DMS153 treated with DMSO at 0.1 percent for 48 hours (cell line): ENCODE data around the gene VIL1.
A peak's percentile ranks its signal among the peaks of the same experiment; 100 is the strongest.

Experiments
- DNase-seq: peaks from one replicate; lab custom pipeline; 2025; ENCODE audit not compliant: unreplicated experiment; lab: John Stamatoyannopoulos, UW

The VIL1 gene

DNA sequence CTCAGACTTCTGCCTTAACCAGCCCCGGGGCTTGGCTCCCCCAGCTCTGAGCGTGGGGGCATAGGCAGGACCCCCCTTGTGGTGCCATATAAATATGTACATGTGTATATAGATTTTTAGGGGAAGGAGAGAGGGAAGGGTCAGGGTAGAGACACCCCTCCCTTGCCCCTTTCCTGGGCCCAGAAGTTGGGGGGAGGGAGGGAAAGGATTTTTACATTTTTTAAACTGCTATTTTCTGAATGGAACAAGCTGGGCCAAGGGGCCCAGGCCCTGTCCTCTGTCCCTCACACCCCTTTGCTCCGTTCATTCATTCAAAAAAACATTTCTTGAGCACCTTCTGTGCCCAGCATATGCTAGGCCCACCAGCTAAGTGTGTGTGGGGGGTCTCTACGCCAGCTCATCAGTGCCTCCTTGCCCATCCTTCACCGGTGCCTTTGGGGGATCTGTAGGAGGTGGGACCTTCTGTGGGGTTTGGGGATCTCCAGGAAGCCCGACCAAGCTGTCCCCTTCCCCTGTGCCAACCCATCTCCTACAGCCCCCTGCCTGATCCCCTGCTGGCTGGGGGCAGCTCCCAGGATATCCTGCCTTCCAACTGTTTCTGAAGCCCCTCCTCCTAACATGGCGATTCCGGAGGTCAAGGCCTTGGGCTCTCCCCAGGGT is 13.7 kb upstream of the VIL1 start:
- DNase-seq, result no peak

- DNase-seq, result no peak
Measured at GRCh38 chr2:218405746-218406208, 13.1 kb upstream of the VIL1 start.

DNA sequence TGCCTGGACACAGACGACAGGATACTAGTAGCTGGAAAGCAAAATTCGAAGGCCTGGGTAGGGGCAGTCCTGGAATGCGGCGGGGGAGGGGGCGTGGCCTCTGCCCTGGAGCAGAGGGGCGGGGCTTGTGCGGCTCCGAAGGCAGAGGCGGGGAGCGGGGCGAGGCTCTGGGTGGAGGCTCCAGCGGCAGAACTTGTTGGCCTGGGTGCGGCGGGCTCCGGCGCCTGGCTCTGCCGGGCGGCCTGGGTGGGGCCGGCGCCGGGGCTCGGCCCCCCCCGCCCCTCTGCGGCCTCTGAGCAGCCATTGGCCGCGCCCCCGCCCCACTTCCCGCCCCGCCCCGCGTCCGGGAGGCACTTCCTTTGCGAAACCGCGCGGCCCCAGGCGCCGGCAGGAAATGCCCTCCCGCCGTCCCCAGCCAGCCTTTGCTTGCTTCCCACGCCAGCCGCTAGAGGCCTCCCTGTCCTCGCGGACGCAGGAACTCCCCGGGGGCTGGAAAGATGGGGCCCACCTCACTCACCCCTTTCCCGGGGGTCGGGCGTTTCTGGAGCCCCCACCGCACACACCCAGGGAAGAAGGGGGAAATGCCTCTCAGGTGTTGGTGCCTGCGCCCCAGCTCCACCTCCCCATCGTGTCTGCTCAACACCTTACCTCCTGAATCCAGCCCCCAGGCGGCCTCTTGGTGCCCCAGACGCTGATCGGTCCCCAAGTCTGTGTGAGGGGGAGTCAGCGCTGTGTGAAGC is 12.5 kb upstream of the VIL1 start:
- DNase-seq, result peak; percentile 99

- peak; percentile 49 for DNase-seq
Measured at GRCh38 chr2:218406949-218407618, 11.8 kb upstream of the VIL1 start.

DNA sequence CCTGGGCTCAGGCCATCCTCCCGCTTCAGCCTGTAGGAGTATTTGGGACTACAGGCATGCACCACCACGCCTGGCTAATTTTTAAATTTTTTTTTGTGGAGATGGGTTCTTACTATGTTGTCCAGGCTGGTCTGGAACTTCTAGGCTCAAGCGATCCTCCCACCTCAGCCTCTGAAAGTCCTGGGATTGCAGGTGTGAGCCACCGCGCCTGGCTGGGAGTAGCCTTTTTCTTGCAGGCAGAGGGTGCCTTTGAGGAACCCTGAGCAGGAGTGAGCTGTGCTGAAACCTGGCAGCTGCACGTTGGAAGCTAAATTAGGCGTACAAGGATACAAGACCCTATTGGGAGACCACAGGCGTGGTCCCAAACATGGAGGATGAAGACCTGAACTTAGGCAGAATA is 11.2 kb upstream of the VIL1 start:
- no peak for DNase-seq

- DNase-seq, result no peak
Measured at GRCh38 chr2:218418321-218418716, 604 bp upstream of the VIL1 start.

DNA sequence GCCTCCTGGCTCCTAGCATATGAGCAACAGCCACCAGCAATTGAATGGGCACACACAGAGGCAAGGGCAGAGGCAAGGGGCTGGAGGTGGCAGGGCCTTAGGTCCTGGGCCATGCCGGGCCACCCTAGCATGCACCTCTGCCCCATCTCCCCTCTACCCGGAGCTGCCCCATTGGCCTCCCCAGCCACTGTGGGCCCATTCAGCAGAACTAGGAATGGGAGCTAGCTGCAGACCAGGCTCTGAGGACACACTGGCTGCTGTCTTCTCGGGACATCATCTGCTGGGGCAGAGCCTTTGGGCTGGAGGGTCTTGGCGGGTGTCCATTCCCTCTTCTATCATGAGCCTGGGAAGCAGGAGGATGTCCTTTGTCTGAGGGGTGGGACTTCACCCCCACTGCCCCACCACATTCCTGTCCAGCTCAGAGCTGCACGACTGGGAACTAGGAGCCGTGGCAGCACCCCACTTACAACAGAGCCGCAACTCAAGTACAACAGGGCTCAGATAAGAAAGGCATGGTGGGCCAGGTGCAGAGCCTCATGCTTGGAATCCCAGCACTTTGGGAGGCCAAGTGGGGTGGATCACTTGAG is 800 bp downstream of the VIL1 start:
- DNase-seq, result no peak

- no peak for DNase-seq
Measured at GRCh38 chr2:218421027-218421426, 2.1 kb downstream of the VIL1 start.

DNA sequence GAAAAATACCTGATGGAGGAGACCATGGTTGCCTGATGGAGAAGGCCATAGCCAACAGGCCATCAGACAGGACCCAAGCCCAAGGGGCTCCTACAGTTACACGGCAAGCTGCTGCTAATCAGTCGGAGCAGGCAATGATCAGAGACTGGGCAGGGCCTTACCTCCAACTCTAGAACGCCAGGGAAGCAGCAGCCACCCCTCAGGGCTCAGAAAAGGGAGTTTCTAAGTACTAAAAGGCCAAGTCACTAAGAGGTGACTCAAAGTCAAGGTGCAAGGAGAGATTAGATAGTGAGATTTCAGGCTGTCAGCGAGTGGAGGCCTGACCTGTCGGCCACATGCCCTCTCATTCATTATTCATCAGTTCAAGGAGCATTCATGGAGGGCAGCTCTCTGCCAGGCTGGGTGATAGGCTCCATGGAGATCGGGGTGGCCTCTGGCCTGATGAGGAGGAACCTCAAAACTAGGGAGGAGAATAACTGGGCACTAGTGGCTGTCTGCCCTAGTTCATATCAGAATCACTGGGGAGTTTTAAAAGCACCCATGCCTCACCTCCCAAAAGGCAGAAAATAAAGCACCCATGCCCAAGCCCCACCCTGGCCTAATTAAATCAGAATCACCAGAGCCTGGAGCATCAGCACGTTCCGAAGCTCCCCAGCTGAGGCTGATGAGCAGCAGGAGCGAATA is 3.6 kb downstream of the VIL1 start:
- no peak for DNase-seq

GRCh38 chr2:218423584-218423983 is 4.7 kb downstream of the VIL1 start:
- DNase-seq, result no peak

DNA sequence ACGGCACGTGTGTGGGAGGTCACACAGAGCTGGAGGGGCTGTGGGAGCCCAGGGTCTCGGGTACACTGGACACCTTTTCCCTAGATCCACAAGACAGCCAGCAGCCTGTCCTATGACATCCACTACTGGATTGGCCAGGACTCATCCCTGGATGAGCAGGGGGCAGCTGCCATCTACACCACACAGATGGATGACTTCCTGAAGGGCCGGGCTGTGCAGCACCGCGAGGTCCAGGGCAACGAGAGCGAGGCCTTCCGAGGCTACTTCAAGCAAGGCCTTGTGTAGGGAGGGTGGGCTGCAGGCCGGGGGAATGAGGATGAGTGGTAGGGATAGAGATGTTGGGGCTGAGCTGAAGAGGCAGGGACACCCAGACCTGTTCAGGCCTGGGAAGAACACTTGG is 6.6 kb downstream of the VIL1 start:
- DNase-seq, result no peak

- DNase-seq, result no peak
Measured at GRCh38 chr2:218427741-218428140, 8.8 kb downstream of the VIL1 start.

GRCh38 chr2:218428846-218429558 is 10.1 kb downstream of the VIL1 start:
- DNase-seq, result no peak

DNA sequence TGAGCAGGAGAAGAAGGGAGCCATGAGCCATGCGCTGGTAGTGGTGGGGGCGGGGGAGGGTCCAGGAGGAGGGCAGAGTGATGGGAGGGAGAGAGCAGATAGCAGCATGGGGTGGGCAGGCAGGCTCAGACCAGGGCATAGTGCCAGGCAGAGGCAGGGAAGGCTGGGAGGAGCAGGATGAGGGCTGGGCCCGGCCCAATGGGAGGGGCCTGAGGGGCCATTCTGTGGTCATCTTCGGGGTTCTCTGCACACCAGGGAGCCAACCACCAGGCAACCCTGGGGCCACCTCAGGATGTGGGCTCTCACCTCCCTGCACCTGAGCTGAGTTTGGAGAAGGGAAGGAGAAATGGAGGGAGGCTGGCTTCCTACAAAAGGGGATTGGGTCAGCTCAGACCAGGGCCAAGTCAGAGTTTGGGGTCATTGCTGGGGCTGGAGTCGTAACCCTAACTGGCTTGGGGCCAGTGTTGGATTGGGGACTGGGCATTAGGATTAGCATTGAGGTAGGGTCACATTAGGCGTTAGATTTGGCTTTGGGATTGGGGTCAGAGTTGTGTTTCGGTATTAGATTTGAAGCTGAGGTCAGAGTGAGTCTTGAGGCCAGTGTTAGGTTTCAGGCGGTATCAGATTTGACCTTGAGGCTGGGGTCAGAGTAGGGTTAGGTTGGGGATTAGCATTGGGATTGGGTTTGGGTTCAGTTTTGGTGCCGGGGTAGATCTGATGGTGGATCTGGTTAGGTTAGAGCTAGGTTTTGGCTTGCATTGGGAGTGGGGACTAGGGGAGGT is 11.2 kb downstream of the VIL1 start:
- DNase-seq, result no peak

DNA sequence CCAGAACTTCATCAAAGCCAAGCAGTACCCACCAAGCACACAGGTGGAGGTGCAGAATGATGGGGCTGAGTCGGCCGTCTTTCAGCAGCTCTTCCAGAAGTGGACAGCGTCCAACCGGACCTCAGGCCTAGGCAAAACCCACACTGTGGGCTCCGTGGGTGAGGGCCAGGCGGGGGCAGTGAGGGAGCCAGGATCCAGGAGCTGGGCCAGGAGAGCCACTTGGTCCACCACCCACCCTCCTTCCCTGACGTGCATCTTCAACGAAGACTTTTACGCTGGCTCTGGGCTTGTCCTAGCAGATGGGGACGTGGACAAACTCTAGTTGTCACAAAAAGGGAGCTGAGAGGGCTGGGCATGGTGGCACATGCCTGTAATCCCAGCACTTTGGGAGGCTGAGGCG is 11.8 kb downstream of the VIL1 start:
- no peak for DNase-seq

- DNase-seq, result no peak
Measured at GRCh38 chr2:218431878-218432277, 13.0 kb downstream of the VIL1 start.

DNA sequence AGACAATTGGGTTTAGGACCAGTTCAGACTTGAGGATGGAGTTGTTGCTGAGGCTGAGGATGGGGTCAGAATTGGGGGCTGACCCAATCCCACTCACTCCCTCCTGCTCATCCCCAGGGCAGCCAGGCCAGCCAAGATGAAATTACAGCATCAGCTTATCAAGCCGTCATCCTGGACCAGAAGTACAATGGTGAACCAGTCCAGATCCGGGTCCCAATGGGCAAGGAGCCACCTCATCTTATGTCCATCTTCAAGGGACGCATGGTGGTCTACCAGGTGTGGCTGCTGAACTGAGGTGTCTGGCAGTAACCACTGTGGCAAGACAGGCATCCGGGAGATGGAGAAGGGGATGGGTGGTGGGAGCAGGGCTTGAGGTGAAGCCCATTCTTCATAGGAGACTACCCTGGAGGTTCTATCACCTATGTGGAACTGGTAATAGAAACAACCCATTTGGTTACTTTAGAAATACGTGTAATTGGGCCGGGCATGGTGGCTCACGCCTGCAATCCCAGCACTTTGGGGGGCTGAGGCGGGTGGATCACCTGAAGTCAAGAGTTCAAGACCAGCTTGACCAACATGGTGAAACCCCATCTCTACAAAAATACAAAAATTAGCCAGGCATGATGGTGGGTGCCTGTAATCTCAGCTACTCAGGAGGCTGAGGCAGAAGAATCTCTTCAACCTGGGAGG is 13.9 kb downstream of the VIL1 start:
- DNase-seq, result no peak

DNA sequence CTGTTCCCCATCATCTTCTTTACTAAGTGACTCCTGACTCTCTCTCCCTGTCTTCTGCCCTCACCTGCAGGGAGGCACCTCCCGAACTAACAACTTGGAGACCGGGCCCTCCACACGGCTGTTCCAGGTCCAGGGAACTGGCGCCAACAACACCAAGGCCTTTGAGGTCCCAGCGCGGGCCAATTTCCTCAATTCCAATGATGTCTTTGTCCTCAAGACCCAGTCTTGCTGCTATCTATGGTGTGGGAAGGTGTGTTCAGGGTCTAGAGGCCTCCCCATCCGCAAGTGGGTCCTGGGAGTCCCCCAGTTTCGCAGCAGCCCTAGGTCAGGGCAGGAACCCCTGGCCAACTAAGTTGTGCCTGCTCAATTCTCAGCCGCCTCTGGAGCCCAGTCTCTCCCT is 15.5 kb downstream of the VIL1 start:
- no peak for DNase-seq
